Measurements from ENCODE around the gene TOPAZ1. TPM values are rescaled to one million over a fixed set of nuclear protein-coding genes. Genes with fewer than 3 reads are reported as not detected.

TOPAZ1 gene
- total and polyA plus RNA-seq, 2 of the 13 experiments (the other 11 are each of a cell fraction or from before 2014, with no cell fraction given), result not detected

DNA sequence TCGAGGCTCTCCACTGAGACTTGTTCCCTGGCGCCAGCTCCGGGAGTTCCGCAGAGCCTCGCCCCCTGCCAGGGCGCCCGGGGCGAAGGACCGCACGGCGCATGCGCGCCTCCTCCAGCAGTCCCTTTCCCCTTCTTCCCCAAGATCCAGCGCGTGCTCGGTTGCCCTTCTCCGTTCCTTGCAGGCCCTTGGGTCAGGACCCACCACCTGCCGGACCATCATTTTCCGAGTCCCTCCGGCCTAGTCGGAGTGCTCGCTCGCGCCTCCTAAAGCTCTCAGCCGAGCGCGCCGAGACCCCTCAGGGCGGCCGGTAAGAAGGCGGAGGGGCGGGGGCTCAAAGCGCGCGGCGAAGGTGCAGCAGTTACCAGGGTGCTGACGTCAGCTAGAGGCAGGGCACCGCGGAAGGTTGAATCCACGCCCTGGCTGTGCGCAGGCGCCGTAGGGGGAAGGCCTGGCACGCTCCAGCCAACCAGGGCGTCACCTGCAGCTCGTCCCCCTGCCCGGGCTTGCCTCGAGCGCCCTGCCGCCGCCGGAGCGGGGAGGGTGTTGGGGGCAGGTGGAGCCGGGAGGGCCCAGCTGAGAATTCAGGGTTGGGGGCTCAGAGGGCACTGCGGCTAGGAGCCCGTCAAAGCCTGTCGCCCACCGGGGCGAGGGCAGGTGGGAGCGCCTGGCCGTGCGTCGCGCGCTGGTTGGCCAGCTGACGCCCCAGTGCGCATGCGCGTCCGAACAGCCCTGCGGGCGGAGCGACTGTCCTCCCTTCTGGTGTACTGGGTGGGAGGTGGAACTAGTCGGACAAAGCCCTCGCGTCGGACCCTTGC lies 96.5 kb downstream of the TOPAZ1 start, which contains the start of gene TCAIM (continued):
- peak; percentile 89; the same call in 1 of the 2 replicates for TF ChIP-seq KLF15 (CRISPR knock-in tag; IDR thresholded peaks at IDR 0.05; ENCODE audit: borderline replicate concordance)
- TF ChIP-seq NFE2 (CRISPR knock-in tag; IDR thresholded peaks at IDR 0.05), result no peak
- TF ChIP-seq KDM4B (CRISPR knock-in tag; IDR thresholded peaks at IDR 0.05), result peak; percentile 64
- TF ChIP-seq, protein P1, sequence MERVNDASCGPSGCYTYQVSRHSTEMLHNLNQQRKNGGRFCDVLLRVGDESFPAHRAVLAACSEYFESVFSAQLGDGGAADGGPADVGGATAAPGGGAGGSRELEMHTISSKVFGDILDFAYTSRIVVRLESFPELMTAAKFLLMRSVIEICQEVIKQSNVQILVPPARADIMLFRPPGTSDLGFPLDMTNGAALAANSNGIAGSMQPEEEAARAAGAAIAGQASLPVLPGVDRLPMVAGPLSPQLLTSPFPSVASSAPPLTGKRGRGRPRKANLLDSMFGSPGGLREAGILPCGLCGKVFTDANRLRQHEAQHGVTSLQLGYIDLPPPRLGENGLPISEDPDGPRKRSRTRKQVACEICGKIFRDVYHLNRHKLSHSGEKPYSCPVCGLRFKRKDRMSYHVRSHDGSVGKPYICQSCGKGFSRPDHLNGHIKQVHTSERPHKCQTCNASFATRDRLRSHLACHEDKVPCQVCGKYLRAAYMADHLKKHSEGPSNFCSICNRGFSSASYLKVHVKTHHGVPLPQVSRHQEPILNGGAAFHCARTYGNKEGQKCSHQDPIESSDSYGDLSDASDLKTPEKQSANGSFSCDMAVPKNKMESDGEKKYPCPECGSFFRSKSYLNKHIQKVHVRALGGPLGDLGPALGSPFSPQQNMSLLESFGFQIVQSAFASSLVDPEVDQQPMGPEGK (CRISPR knock-in tag; IDR thresholded peaks at IDR 0.05), result peak; percentile 81
- TF ChIP-seq RNF2 (conservative IDR thresholded peaks at IDR 0.05; ENCODE audit: low read depth), result peak; percentile 100
- no peak; the same call in 1 of the 2 replicates for TF ChIP-seq ZNF839 (CRISPR knock-in tag; IDR thresholded peaks at IDR 0.05; ENCODE audit: borderline replicate concordance)
- peak; percentile 35; the same call in 1 of the 2 replicates for TF ChIP-seq FOSL2 (CRISPR knock-in tag; IDR thresholded peaks at IDR 0.05)
- no peak for TF ChIP-seq IKZF1 (IDR thresholded peaks at IDR 0.05)
- peak in 1 of 2 experiments; percentile 74 for TF ChIP-seq POLR2A (IDR thresholded peaks at IDR 0.05; ENCODE audit: insufficient read depth in 1 of 2, low read depth in 2 of 2, low read length in 2 of 2)
- no peak for TF ChIP-seq FOXP1 (IDR thresholded peaks at IDR 0.05)
- TF ChIP-seq FOXP1 (CRISPR knock-in tag; IDR thresholded peaks at IDR 0.05), result no peak
- TF ChIP-seq ZFP1 (CRISPR knock-in tag; IDR thresholded peaks at IDR 0.05), result peak; percentile 77; the same call in 1 of the 2 replicates
- peak; percentile 99 for TF ChIP-seq BORCS8-MEF2B (CRISPR knock-in tag; IDR thresholded peaks at IDR 0.05)
- TF ChIP-seq DNMT1 (CRISPR knock-in tag; IDR thresholded peaks at IDR 0.05), result peak; percentile 76; the same call in 1 of the 2 replicates
- peak; percentile 60; the same call in 1 of the 2 replicates for TF ChIP-seq JUND (CRISPR knock-in tag; IDR thresholded peaks at IDR 0.05)
- TF ChIP-seq EP300 (IDR thresholded peaks at IDR 0.05; ENCODE audit: low read depth in 2 of 2, low read length in 2 of 2), result no peak
- no peak; the same call in 1 of the 2 replicates for TF ChIP-seq EP300 (CRISPR knock-in tag; IDR thresholded peaks at IDR 0.05; ENCODE audit: borderline replicate concordance)
- TF ChIP-seq, protein P2, sequence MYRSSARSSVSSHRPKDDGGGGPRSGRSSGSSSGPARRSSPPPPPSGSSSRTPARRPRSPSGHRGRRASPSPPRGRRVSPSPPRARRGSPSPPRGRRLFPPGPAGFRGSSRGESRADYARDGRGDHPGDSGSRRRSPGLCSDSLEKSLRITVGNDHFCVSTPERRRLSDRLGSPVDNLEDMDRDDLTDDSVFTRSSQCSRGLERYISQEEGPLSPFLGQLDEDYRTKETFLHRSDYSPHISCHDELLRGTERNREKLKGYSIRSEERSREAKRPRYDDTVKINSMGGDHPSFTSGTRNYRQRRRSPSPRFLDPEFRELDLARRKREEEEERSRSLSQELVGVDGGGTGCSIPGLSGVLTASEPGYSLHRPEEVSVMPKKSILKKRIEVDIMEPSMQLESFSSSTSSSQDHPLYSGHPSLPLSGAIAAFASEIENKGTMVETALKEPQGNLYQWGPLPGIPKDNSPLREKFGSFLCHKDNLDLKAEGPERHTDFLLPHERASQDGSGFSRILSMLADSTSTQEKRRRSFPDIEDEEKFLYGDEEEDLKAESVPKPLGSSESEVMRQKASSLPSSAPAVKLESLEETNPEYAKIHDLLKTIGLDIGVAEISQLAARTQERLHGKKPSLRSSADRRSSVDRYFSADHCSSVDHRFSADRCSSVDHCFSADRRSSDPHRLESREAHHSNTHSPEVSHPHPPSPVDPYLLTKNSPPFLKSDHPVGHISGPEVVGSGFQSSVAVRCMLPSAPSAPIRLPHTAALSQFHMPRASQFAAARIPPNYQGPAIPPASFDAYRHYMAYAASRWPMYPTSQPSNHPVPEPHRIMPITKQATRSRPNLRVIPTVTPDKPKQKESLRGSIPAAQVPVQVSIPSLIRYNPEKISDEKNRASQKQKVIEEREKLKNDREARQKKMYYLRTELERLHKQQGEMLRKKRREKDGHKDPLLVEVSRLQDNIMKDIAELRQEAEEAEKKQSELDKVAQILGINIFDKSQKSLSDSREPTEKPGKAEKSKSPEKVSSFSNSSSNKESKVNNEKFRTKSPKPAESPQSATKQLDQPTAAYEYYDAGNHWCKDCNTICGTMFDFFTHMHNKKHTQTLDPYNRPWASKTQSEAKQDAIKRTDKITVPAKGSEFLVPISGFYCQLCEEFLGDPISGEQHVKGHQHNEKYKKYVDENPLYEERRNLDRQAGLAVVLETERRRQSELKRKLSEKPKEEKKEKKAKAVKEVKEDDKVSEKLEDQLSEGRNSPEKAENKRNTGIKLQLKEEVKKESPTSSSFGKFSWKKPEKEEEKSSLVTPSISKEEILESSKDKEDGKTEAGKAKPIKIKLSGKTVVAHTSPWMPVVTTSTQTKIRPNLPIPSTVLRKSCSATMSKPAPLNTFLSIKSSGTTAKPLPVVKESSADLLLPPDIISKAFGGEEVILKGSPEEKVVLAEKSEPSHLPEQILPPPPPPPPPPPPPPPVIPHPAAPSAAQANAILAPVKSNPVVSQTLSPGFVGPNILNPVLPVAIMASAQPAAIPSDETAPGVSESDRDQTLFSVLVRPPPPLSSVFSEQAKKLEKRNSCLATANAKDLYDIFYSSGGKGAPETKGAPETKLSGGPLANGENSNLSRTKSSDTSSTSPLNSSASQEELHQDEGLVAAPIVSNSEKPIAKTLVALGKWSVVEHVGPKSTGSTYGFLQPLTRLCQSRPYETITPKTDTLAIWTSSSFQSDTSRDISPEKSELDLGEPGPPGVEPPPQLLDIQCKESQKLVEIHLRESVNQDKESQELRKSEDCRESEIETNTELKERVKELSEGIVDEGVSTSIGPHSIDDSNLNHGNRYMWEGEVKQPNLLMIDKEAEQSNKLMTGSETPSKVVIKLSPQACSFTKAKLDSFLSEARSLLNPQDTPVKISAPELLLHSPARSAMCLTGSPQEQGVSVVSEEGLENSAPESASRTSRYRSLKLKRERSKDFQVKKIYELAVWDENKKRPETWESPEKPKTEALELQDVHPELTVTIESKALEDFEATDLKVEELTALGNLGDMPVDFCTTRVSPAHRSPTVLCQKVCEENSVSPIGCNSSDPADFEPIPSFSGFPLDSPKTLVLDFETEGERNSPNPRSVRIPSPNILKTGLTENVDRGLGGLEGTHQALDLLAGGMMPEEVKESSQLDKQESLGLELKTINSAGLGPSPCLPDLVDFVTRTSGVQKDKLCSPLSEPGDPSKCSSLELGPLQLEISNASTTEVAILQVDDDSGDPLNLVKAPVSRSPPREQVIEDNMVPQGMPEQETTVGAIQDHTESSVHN (CRISPR knock-in tag; IDR thresholded peaks at IDR 0.05), result peak; percentile 69; the same call in 1 of the 2 replicates
- TF ChIP-seq ZSCAN12 (CRISPR knock-in tag; IDR thresholded peaks at IDR 0.05), result peak; percentile 83
- peak; percentile 36; the same call in 1 of the 2 replicates for TF ChIP-seq ATF7 (IDR thresholded peaks at IDR 0.05)
- peak; percentile 88 for TF ChIP-seq ATF7 (CRISPR knock-in tag; IDR thresholded peaks at IDR 0.05)
- TF ChIP-seq ZNF441 (CRISPR knock-in tag; IDR thresholded peaks at IDR 0.05; ENCODE audit: borderline replicate concordance), result peak; percentile 92; the same call in 1 of the 2 replicates

All from HepG2 (cell line).